ENCODE measurements around the gene TEX26.

DNA sequence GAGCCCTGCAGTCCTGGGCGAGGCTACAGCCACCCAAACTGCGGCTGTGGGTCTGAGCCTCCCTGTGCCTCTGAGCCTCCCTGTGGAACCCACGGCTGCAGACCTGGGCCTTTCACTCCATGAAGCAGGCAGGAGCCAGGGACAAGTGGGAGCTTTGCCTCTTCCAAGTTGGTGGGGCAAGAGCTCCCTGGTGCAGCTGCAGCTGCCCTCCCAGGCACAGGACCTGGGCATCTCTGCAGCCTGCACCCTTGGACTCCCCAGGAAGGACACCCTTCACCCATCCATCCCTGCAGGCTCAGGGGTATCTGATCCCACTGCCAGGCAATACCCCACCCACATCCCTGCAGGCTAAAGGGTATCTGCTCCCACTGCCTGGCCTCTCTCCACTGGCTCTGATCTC lies 2.3 kb downstream of the TEX26 start:
- TF ChIP-seq, protein P1, sequence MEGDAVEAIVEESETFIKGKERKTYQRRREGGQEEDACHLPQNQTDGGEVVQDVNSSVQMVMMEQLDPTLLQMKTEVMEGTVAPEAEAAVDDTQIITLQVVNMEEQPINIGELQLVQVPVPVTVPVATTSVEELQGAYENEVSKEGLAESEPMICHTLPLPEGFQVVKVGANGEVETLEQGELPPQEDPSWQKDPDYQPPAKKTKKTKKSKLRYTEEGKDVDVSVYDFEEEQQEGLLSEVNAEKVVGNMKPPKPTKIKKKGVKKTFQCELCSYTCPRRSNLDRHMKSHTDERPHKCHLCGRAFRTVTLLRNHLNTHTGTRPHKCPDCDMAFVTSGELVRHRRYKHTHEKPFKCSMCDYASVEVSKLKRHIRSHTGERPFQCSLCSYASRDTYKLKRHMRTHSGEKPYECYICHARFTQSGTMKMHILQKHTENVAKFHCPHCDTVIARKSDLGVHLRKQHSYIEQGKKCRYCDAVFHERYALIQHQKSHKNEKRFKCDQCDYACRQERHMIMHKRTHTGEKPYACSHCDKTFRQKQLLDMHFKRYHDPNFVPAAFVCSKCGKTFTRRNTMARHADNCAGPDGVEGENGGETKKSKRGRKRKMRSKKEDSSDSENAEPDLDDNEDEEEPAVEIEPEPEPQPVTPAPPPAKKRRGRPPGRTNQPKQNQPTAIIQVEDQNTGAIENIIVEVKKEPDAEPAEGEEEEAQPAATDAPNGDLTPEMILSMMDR (IDR thresholded peaks at IDR 0.05 in 2 of 3, conservative IDR thresholded peaks at IDR 0.05 in 1 of 3; ENCODE audit: control insufficient read depth in 2 of 3, extremely low read depth in 1 of 3, insufficient read depth in 1 of 3, low read depth in 3 of 3, low read length in 3 of 3): no peak
- no peak for TF ChIP-seq POLR2AphosphoS5 (IDR thresholded peaks at IDR 0.05; ENCODE audit: low read length)
- TF ChIP-seq BCL11A (IDR thresholded peaks at IDR 0.05; ENCODE audit: low read depth, low read length): no peak
- TF ChIP-seq CEBPB (IDR thresholded peaks at IDR 0.05; ENCODE audit: borderline replicate concordance in 1 of 2, low read depth in 2 of 2, low read length in 2 of 2): no peak
- no peak for TF ChIP-seq TCF7 (IDR thresholded peaks at IDR 0.05; ENCODE audit: borderline replicate concordance)

Data from GM12878 (cell line).